T-helper 17 cell (primary cell): Measurements from ENCODE around the gene AIRE. TPM values are rescaled to one million over a fixed set of nuclear protein-coding genes. Genes with fewer than 3 reads are reported as not detected.
"Not testable (repeated sequence)": the region's sequence is repeated elsewhere in the genome, so short reads cannot be mapped to it uniquely, and the experiment has no call there.

Experiments
- ATAC-seq: fragments of 150-1000 bp; cut with Tn5 transposase; 2 replicates; pipeline ENCODE4 v1.10.0; 2021; ENCODE audit warnings: mild to moderate bottlenecking, moderate library complexity
- DNase-seq, 3 donors: peaks; one replicate each; pipeline versions ENCODE4 v3.0.0 to v3.0.0-alpha.2; 2020 to 2021
- H3K9me3 ChIP-seq: one replicate; pipeline ENCODE4 v1.7.0; 2013; ENCODE audit warnings: low read length, mild to moderate bottlenecking; ENCODE audit not compliant: control insufficient read depth, poor library complexity, severe bottlenecking
- H3K27ac Mint-ChIP-seq: one replicate; pipeline ENCODE4 v1.8.0; 2022; ENCODE audit warnings: mild to moderate bottlenecking, moderate library complexity, mixed read lengths
- H3K27me3 Mint-ChIP-seq: one replicate; pipeline ENCODE4 v1.8.0; 2022; ENCODE audit warnings: mixed read lengths
- H3K36me3 Mint-ChIP-seq: one replicate; pipeline ENCODE4 v1.8.0; 2022; ENCODE audit warnings: low read depth, mixed read lengths
- H3K4me1 Mint-ChIP-seq: one replicate; pipeline ENCODE4 v1.8.0; 2022; ENCODE audit warnings: mild to moderate bottlenecking, mixed read lengths
- H3K4me3 Mint-ChIP-seq: one replicate; pipeline ENCODE4 v1.8.0; 2022; ENCODE audit warnings: mild to moderate bottlenecking, moderate library complexity, mixed read lengths
- total RNA-seq, 4 donors: library from RNA in 2 of 4; stranded (reverse) in 2 of 4; gene quantifications; one replicate each; pipeline ENCODE4 v1.2.3 and lab custom pipeline; 2022 to 2026

Gene AIRE
- total RNA-seq, 2 donors from 2014 or later = 1.4 to 3.4 TPM

- H3K27ac Mint-ChIP-seq, DNase-seq, H3K36me3 Mint-ChIP-seq, ATAC-seq, H3K27me3 Mint-ChIP-seq, H3K9me3 ChIP-seq, H3K4me1 Mint-ChIP-seq, H3K4me3 Mint-ChIP-seq: not testable (repeated sequence)
These were observed 56.2 kb downstream of the AIRE start for GRCh38 chr21:44341726-44342458.

- DNase-seq, ATAC-seq, H3K27ac Mint-ChIP-seq, H3K36me3 Mint-ChIP-seq, H3K9me3 ChIP-seq, H3K4me3 Mint-ChIP-seq, H3K4me1 Mint-ChIP-seq, H3K27me3 Mint-ChIP-seq: not testable (repeated sequence)
These were observed 57.3 kb downstream of the AIRE start for GRCh38 chr21:44342981-44343380.

DNA sequence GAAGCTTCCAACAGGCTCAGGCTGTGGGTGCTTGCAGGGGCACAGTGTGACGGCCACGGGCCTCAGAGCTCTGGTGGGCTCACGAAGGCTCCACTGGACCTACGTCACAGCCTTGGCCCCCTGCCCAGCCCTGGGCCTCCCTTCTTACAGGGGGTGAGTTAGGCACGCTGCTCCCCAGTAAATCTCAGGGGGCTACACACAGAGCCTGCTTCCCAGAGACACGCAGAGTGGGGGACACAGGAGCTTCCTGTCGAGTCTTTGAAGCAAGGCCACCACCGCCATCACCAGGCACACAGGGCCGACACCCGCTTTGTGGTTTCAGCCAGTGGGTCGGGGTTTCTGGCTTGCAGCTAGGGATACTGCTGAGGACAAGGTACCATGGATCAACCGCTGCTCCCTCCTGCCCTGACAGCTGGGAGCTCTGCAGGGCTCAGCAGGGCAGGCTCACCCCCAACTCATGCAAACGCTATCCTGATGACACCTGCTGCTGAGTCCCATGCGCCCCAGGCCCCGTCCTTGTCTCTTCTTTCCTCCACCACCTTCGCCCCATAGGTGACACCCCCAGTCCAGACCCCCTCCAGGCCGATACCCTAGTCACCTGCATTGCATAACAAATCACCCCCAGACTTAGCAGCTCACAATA is 59.0 kb downstream of the AIRE start:
- Mint-ChIP-seq H3K27ac (no peak overlapping the region), H3K36me3 (no peaks in the 10 kb centered on the region), H3K4me3 (no peak overlapping the region), H3K4me1 (peaks cover 6% of the 10 kb centered on the region), H3K27me3 (no peaks in the 10 kb centered on the region)
- DNase-seq = no peak
- ATAC-seq = no peak
- H3K9me3 ChIP-seq = no peaks in the 10 kb centered on the region

DNA sequence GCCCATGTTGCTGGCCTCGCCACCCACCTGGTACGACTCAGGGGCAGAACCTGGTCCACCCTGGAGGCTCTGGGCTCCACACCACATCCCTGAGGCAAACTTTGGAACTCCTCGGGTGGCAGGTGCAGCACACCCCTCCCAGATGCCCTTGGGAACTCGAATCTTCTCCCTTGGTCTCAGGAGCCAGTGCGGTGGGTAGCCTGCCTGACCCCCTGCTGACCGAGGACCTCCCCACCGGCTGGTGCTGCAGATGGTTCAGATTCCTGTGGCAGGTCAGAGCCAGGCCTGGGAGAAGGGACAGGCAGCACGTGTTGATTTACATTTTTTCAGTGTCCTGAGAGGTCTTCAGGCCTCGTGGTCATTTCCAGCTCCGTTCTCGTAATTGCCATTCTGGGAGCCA is 59.8 kb downstream of the AIRE start:
- H3K27me3 Mint-ChIP-seq = no peaks in the 10 kb centered on the region
- H3K4me1 Mint-ChIP-seq = peaks cover 3% of the 10 kb centered on the region
- no peak for DNase-seq
- ATAC-seq = no peak
- H3K36me3 Mint-ChIP-seq = no peaks in the 10 kb centered on the region
- H3K27ac Mint-ChIP-seq = no peak overlapping the region
- H3K9me3 ChIP-seq = no peaks in the 10 kb centered on the region
- H3K4me3 Mint-ChIP-seq = no peak overlapping the region

DNA sequence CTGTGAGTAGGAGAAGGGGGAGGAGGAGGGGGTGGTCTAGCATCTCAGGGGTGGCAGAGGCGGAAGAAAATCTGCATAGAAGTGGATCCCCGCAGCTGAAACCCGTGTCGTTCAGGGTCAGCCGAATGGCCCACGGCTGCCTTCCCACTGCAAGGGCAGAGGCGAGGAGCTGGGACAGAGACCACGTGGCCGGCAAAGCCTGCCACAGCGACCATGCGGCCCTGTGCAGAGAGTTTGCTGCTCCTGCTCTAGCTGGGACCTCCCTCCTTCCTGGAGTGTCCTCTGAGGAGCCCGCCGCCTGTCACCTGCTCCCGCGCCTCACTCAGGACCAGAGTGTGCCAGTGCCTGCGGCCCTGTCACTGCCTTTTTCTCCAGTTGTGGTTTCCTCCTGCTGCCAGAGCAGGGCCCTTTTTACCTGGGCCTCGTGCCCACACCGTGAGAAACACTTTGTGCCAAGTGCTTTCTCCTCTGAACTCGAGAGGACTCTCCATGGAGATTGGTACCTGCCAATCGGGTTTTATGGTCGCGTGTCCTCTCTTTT is 62.3 kb downstream of the AIRE start:
- H3K9me3 ChIP-seq = no peaks in the 10 kb centered on the region
- Mint-ChIP-seq H3K4me1 (peaks cover 8% of the 10 kb centered on the region), H3K27ac (no peak overlapping the region), H3K36me3 (no peaks in the 10 kb centered on the region), H3K27me3 (no peaks in the 10 kb centered on the region), H3K4me3 (no peak overlapping the region)
- ATAC-seq = no peak
- no peak for DNase-seq

Other genes starting within 250 kb of the AIRE start
- 10 to 100 TPM; 21.9 to 28.7 TPM for gene PWP2, start 178.5 kb upstream of the AIRE start, total RNA-seq
- 10 to 100 TPM; 39.8 to 50.5 TPM for gene GATD3, start 152.2 kb upstream of the AIRE start, total RNA-seq
- 10 to 100 TPM in 1 of 2 donors, 1 to 10 TPM in 1; 9.4 to 19.1 TPM for gene ICOSLG, start 44.9 kb upstream of the AIRE start, total RNA-seq
- not detected for gene DNMT3L, start 24.0 kb upstream of the AIRE start, total RNA-seq
- gene PFKL, start 14.2 kb downstream of the AIRE start, total RNA-seq = 100 to 1,000 TPM; 132 to 176 TPM
- 10 to 100 TPM; 48.0 to 54.2 TPM for gene CFAP410, start 53.5 kb downstream of the AIRE start, total RNA-seq
- gene TRPM2, start 67.7 kb downstream of the AIRE start, total RNA-seq = 10 to 100 TPM in 1 of 2 donors, 1 to 10 TPM in 1; 2.7 to 26.1 TPM
- gene LRRC3, start 169.6 kb downstream of the AIRE start, total RNA-seq = 1 to 10 TPM in 1 of 2 donors, under 1 TPM in 1; 0.85 to 1.0 TPM